Activated CD4-positive, CD25-positive, alpha-beta regulatory T cell treated with anti-CD3 and anti-CD28 coated beads, Interleukin-2, amount 50 U/mL, for 72 hours (primary cell): ENCODE measurements around the gene NFILZ.
A peak's percentile ranks its signal among the peaks of the same experiment; 100 is the strongest.
"Not testable (repeated sequence)": the region's sequence is repeated elsewhere in the genome, so short reads cannot be mapped to it uniquely, and the experiment has no call there.

Experiments
- DNase-seq: peaks from one replicate; pipeline ENCODE4 v3.0.0; 2021

The NFILZ gene

GRCh38 chr19:8611877-8612806 lies 18.3 kb upstream of the NFILZ start:
- DNase-seq = no peak

GRCh38 chr19:8612807-8613171 lies 17.6 kb upstream of the NFILZ start:
- DNase-seq = no peak

- no peak for DNase-seq
Observed at GRCh38 chr19:8614455-8614854, 16.0 kb upstream of the NFILZ start.

- DNase-seq = no peak
Observed at GRCh38 chr19:8615024-8615423, 15.4 kb upstream of the NFILZ start.

- peak; percentile 65 for DNase-seq
Observed at GRCh38 chr19:8615813-8616596, 14.4 kb upstream of the NFILZ start.

- DNase-seq = no peak
Observed at GRCh38 chr19:8616861-8617260, 13.6 kb upstream of the NFILZ start.

- not testable (repeated sequence) for DNase-seq
Observed at GRCh38 chr19:8617325-8617724, 13.1 kb upstream of the NFILZ start.

- DNase-seq = no peak
Observed at GRCh38 chr19:8617984-8618383, 12.4 kb upstream of the NFILZ start.

GRCh38 chr19:8618751-8619150 lies 11.7 kb upstream of the NFILZ start:
- DNase-seq = no peak

GRCh38 chr19:8622886-8623285 lies 7.5 kb upstream of the NFILZ start:
- not testable (repeated sequence) for DNase-seq

GRCh38 chr19:8626842-8627241 lies 3.6 kb upstream of the NFILZ start:
- no peak for DNase-seq

- DNase-seq = no peak
Observed at GRCh38 chr19:8629184-8629583, 1.2 kb upstream of the NFILZ start.

- no peak for DNase-seq
Observed at GRCh38 chr19:8630796-8631424, 477 bp downstream of the NFILZ start.

GRCh38 chr19:8631425-8631819 lies 989 bp downstream of the NFILZ start:
- DNase-seq = no peak

GRCh38 chr19:8635422-8635821 lies 5.0 kb downstream of the NFILZ start:
- DNase-seq = no peak

GRCh38 chr19:8637070-8637469 lies 6.6 kb downstream of the NFILZ start:
- not testable (repeated sequence) for DNase-seq

GRCh38 chr19:8638078-8638619 lies 7.7 kb downstream of the NFILZ start:
- no peak for DNase-seq

- DNase-seq = no peak
Observed at GRCh38 chr19:8639821-8640401, 9.5 kb downstream of the NFILZ start.

- DNase-seq = no peak
Observed at GRCh38 chr19:8640402-8641004, 10.1 kb downstream of the NFILZ start.

GRCh38 chr19:8641221-8641907 lies 10.9 kb downstream of the NFILZ start:
- no peak for DNase-seq

GRCh38 chr19:8641908-8642547 lies 11.6 kb downstream of the NFILZ start:
- no peak for DNase-seq
